Panc1 (cell line): ENCODE data around the gene MIXL1. TPM values are rescaled to one million over a fixed set of nuclear protein-coding genes. Genes with fewer than 3 reads are reported as not detected.
A peak's percentile ranks its signal among the peaks of the same experiment; 100 is the strongest.

Experiments used
- ATAC-seq: fragments of 200-7000 bp; cut with Tn5 transposase; 2 replicates; pipeline ENCODE4 v1.9.1; 2020; ENCODE audit warnings: mild to moderate bottlenecking, moderate library complexity
- BruUV-seq: library from RNA; stranded (reverse); fragments of 400-500 nt; replicated peaks from 2 replicates; lab custom pipeline; 2021; lab: Mats Ljungman, UMichigan
- CTCF ChIA-PET: fragments of 300-600 bp; sonication (Branson Sonifier 250); formaldehyde crosslinking; loops from one replicate; lab custom pipeline; 2022; ENCODE audit warnings: antibody characterized with exemption; lab: Charles Lee
- POLR2A ChIA-PET: fragments of 300-600 bp; sonication (Branson Sonifier 250); formaldehyde crosslinking; loops from one replicate; lab custom pipeline; 2022; ENCODE audit warnings: antibody characterized with exemption; lab: Charles Lee
- DNase-seq: peaks from one replicate; pipeline ENCODE4 v3.0.0-alpha.2; 2010; ENCODE audit warnings: low read depth, low spot score
- H3K27ac ChIP-seq: 2 replicates; pipeline ENCODE4 v1.5.1; 2011; ENCODE audit warnings: mild to moderate bottlenecking, low read length, inconsistent platforms
- H3K27me3 ChIP-seq: fragments of 200-500 bp; sonication (Bioruptor generic); 2 replicates; pipeline ENCODE4 v1.6.0; 2014; ENCODE audit warnings: low read length, inconsistent platforms; ENCODE audit not compliant: control insufficient read depth, insufficient read depth
- H3K36me3 ChIP-seq: fragments of 200-500 bp; sonication (Bioruptor generic); 2 replicates; pipeline ENCODE4 v1.5.1; 2014; ENCODE audit warnings: inconsistent platforms, mild to moderate bottlenecking, low read length, moderate library complexity; ENCODE audit not compliant: control insufficient read depth, insufficient read depth
- H3K4me1 ChIP-seq: 2 replicates; pipeline ENCODE4 v1.5.1; 2011; ENCODE audit warnings: inconsistent platforms, mild to moderate bottlenecking, low read length, moderate library complexity; ENCODE audit not compliant: control insufficient read depth, insufficient read depth
- H3K4me3 ChIP-seq, 2 experiments: 2 replicates each; pipeline ENCODE4 v1.5.1; 2011 to 2012; ENCODE audit warnings: low read depth in 2 of 2, low read length in 2 of 2, mild to moderate bottlenecking in 2 of 2, inconsistent platforms in 1 of 2, moderate library complexity in 1 of 2
- H3K9me3 ChIP-seq: fragments of 200-500 bp; sonication (Bioruptor generic); 2 replicates; pipeline ENCODE4 v1.5.1; 2014; ENCODE audit warnings: low read depth, mild to moderate bottlenecking, inconsistent platforms, low read length, moderate library complexity; ENCODE audit not compliant: control insufficient read depth, insufficient read depth
- CTCF ChIP-seq: fragments of 450-650 bp; IDR thresholded peaks from 2 replicates; pipeline ENCODE4 v1.5.1; 2017; ENCODE audit warnings: mild to moderate bottlenecking
- POLR2AphosphoS5 ChIP-seq: IDR thresholded peaks from 2 replicates; pipeline ENCODE4 v1.6.1; 2012; ENCODE audit warnings: mild to moderate bottlenecking, low read depth, low read length, moderate library complexity
- REST ChIP-seq, 2 experiments: IDR thresholded peaks; 2 replicates each; pipeline ENCODE4 v1.6.1; 2011 to 2012; ENCODE audit warnings: low read depth in 2 of 2, control low read depth in 1 of 2, low read length in 1 of 2, mild to moderate bottlenecking in 1 of 2, moderate library complexity in 1 of 2; ENCODE audit not compliant: insufficient read depth in 1 of 2
- SIN3A ChIP-seq: IDR thresholded peaks from 2 replicates; pipeline ENCODE4 v1.6.1; 2012; ENCODE audit warnings: low read depth, mild to moderate bottlenecking, low read length, moderate library complexity, borderline replicate concordance; ENCODE audit not compliant: insufficient read depth
- TCF7L2 ChIP-seq: IDR thresholded peaks from 2 replicates; pipeline ENCODE4 v1.6.1; 2011; ENCODE audit warnings: mild to moderate bottlenecking, low read depth, low read length, inconsistent platforms
- in situ Hi-C: cut with HindIII; loops from 2 replicates; pipeline ENCODE4 v1.10.0; 2016; ENCODE audit warnings: low sequenced_read_pairs, low pct_unique_long_range_greater_than_20kb
- intact Hi-C: fragments of 100-400 bp; cut with micrococcal nuclease; formaldehyde crosslinking; loops from one replicate; pipeline ENCODE4 v1.10.0; 2022; ENCODE audit not compliant: unreplicated experiment
- total RNA-seq: library from RNA; stranded (reverse); gene quantifications from one replicate; pipeline ENCODE4 v1.2.1, GENCODE V29; 2021; ENCODE audit not compliant: unreplicated experiment

Gene MIXL1
- total RNA-seq, 1 experiment from 2014 or later: 0.69 TPM

GRCh38 chr1:226187380-226187779 is 36.1 kb upstream of the MIXL1 start:
- TF ChIP-seq CTCF: no peak
- Histone ChIP-seq H3K4me1 (peaks cover 11% of the 10 kb centered on the region; the same call in 1 of the 2 replicates), H3K27ac (peak overlapping the region; percentile 86), H3K4me3 (peak overlapping the region; percentile 91 to 92), H3K27me3 (no peaks in the 10 kb centered on the region), H3K9me3 (no peaks in the 10 kb centered on the region), H3K36me3 (no peaks in the 10 kb centered on the region; the same call in 1 of the 2 replicates)
- CTCF ChIA-PET: no interaction called here
- intact Hi-C loops (no loop called here), in situ Hi-C loops (no loop called here)
- TSS peak; percentile 90 for BruUV-seq
- DNase-seq (no peak), ATAC-seq (no peak)
- POLR2A ChIA-PET: no interaction called here

GRCh38 chr1:226195144-226195543 is 28.3 kb upstream of the MIXL1 start:
- intact Hi-C loops: no loop called here
- H3K36me3 ChIP-seq: no peaks in the 10 kb centered on the region
- no peaks in the 10 kb centered on the region for H3K9me3 ChIP-seq
- no peak overlapping the region for H3K4me3 ChIP-seq
- no peak for TF ChIP-seq REST (IDR thresholded peaks at IDR 0.05; ENCODE audit: insufficient read depth in 1 of 2, low read depth in 2 of 2, low read length in 1 of 2)
- H3K27ac ChIP-seq: no peak overlapping the region
- in situ Hi-C loops: no loop called here
- POLR2A ChIA-PET: interaction anchor here (0.6 kb wide), 2 partner anchors 11 to 106 kb away, joined by 4 to 15 read pairs; no protein-coding TSS in a partner anchor
- no TSS peak for BruUV-seq
- no peaks in the 10 kb centered on the region for H3K4me1 ChIP-seq
- CTCF ChIA-PET: interaction anchor here (0.6 kb wide), 1 partner anchor 10 kb away, joined by 7 read pairs; no protein-coding TSS in a partner anchor
- H3K27me3 ChIP-seq: no peaks in the 10 kb centered on the region
- no peak; the same call in 1 of the 2 replicates for ATAC-seq
- no peak for DNase-seq

GRCh38 chr1:226199971-226200370 is 23.5 kb upstream of the MIXL1 start:
- TF ChIP-seq REST (IDR thresholded peaks at IDR 0.05; ENCODE audit: insufficient read depth in 1 of 2, low read depth in 2 of 2, low read length in 1 of 2) (no peak), TCF7L2 (no peak), SIN3A (no peak), POLR2AphosphoS5 (no peak), CTCF (no peak)
- no peaks in the 10 kb centered on the region for H3K36me3 ChIP-seq
- no peaks in the 10 kb centered on the region for H3K27me3 ChIP-seq
- in situ Hi-C loops (no loop called here), intact Hi-C loops (no loop called here)
- no peaks in the 10 kb centered on the region for H3K9me3 ChIP-seq
- no peak overlapping the region for H3K4me3 ChIP-seq
- no TSS peak for BruUV-seq
- DNase-seq (no peak), ATAC-seq (no peak)
- ChIA-PET POLR2A (no interaction called here), CTCF (no interaction called here)
- no peak overlapping the region for H3K27ac ChIP-seq
- H3K4me1 ChIP-seq: no peaks in the 10 kb centered on the region
